Retinal pigment epithelial cell (primary cell): ENCODE results near the gene SLC25A13.
A peak's percentile ranks its signal among the peaks of the same experiment; 100 is the strongest.

Experiments
- DNase-seq: peaks from one replicate; pipeline ENCODE4 v3.0.0-alpha.2; 2010; ENCODE audit warnings: low read depth
- H3K4me3 ChIP-seq: 2 replicates; pipeline ENCODE4 v1.5.1; 2011; ENCODE audit warnings: mild to moderate bottlenecking, low read length, control low read depth, moderate library complexity
- CTCF ChIP-seq: conservative IDR thresholded peaks from 2 replicates; pipeline ENCODE4 v1.5.1; 2011; ENCODE audit warnings: low read depth, low read length, control low read depth, inconsistent platforms

Gene SLC25A13

DNA sequence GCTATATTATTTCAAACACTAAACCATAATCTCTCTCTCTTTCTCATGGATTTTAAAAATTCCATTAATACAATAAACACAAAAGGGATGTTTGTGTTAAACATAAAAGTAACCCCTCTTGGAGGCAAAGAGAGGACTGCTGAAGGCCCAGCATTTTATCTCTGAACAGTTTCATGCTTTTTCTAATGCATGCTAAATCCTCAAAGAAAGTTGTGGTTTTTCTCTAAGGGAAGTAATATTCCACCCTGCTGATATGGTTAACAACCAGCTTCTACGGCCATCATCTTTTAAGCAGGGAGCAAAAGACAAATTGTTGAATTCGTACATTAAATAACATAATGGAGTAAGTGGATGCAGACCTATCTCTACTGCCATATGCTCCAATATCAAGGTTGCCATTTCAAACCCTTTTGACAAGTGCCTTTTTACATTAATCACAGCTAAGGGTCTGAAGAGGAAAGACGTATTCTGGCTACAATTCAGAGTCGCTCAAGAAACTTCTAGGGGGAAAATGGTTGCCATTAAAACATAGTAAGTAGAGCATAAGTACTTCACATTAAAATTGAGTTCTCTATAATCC lies 103.1 kb downstream of the SLC25A13 start:
- TF ChIP-seq CTCF: no peak
- no peak for DNase-seq
- no peak overlapping the region for H3K4me3 ChIP-seq

DNA sequence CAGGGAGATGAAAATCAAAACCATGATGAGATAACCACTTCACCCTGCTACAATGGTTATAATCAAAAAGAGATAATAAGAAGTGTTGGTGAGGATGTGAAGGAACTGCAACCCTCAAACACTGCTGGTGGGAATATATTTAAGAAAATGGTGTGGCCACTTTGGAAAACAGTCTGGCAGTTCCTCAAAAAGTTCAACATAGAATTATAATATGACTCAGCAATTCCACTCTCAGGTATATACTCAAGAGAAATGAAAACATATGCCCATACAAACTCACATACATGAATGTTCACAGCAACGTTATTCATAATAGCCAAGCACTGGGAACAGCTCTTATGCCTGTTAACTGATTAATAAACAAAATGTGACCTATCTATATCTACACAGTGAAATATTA lies 104.8 kb downstream of the SLC25A13 start:
- TF ChIP-seq CTCF: no peak
- H3K4me3 ChIP-seq: no peak overlapping the region
- DNase-seq: no peak

GRCh38 chr7:96216373-96216772 lies 105.5 kb downstream of the SLC25A13 start:
- no peak overlapping the region for H3K4me3 ChIP-seq
- TF ChIP-seq CTCF: no peak
- DNase-seq: no peak

DNA sequence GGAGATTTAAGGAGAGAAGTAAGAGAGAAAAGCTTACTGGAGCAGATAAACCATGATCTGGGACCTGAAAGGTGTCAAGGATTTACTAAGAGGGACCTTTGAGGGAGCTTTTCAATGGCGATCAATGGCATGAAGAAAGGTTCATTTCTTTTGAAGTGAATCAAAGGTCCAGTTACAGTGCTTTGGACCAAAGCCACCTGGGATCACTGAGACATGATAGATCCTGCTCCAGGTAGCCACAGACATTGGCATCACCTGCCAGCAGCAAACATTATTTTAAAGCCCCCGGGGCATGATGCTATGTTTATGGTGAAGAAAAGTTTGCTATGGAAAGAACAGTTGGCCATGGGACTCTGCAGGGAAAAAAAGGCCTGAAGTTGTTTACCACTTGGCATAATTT lies 109.4 kb downstream of the SLC25A13 start:
- H3K4me3 ChIP-seq: no peak overlapping the region
- TF ChIP-seq CTCF: no peak

GRCh38 chr7:96211954-96212353 lies 109.9 kb downstream of the SLC25A13 start:
- no peak overlapping the region for H3K4me3 ChIP-seq
- peak; percentile 13 for DNase-seq
- TF ChIP-seq CTCF: no peak

More for the DNA sequence above, 109.4 kb downstream of the SLC25A13 start:
- DNase-seq: no peak

DNA sequence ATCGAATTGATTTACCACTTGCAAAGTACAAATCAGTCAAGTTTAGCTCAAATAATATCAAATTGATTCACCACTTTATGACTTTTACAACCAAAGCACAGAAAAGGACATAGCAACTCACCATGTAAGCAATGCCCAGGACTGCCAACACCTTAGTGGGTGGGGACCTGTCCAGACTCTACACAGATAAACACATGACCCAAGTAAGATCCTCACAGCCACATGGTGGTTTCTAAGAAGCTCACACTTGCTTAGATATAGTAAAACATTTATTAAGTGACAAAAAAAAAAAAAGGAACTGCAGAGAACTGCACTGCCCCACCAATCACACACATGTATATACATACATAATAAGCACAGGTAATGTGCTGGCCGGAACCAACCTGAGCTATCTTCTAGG lies 116.2 kb downstream of the SLC25A13 start:
- no peak for DNase-seq
- no peak overlapping the region for H3K4me3 ChIP-seq
- TF ChIP-seq CTCF: no peak

DNA sequence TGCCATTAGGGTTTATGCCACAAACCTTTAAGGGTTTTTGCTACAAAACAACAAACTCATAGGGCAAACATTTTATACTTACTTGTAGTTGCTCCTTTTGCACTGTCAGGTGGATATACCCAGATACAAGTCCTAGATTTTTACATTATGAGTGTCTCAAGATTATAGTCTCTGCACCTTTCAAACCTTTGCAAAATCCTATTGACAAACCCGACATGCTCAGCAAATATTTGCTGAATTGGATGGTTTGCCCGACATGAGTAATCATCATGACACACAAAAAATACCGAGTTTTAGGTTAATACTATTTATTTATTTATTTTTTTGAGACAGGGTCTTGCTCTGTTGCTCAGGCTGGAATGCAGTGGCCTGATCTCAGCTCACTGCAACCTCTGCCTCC lies 117.3 kb downstream of the SLC25A13 start:
- H3K4me3 ChIP-seq: no peak overlapping the region
- no peak for DNase-seq
- TF ChIP-seq CTCF: no peak
